ENCODE data around the gene ITPKA. TPM values are rescaled to one million over a fixed set of nuclear protein-coding genes. Genes with fewer than 3 reads are reported as not detected.

The ITPKA gene
- polyA plus RNA-seq, 1 donor from 2014 or later: 0.20 TPM

DNA sequence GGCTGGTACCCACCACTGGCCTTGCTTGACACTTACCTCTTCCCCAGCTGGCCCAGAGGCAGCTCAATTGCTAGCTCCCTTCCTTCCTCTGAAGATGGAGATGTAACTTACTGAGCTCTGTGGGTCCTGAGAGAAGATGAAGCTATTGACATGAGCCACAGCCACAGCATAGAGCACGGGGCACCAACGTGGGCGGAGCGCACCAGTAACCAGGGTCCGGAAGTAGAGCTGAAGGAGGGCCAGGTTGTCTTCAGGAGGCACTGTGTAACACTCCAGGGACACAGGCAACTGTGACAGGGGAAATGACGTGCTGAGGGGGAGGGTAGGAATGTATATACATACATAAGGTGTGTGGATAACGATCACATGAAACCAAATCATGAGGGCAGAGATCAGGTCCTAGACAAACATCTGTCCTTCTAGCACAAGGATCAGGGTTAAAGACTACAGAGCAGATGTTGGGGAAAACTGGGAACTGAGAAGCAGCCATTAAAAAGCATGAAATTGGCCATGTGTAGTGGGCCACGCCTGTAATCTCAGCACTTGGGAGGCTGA, 24.3 kb downstream of the ITPKA start:
- Histone ChIP-seq H3K27ac (ENCODE audit: low read length) (no peak overlapping the region), H4K20me1 (ENCODE audit: insufficient read depth) (no peaks in the 10 kb centered on the region), H3K79me2 (replicated peaks; ENCODE audit: insufficient read depth, low read length) (no peaks in the 10 kb centered on the region), H3K4me3 (ENCODE audit: low read length) (no peak overlapping the region), H3K9me3 (ENCODE audit: low read length) (no peaks in the 10 kb centered on the region), H3K9me2 (ENCODE audit: insufficient read depth, low read length) (no peaks in the 10 kb centered on the region), H3K4me2 (ENCODE audit: low read length) (no peak overlapping the region), H3F3A (ENCODE audit: insufficient read depth, low read length, poor library complexity, severe bottlenecking) (no peaks in the 10 kb centered on the region), H3K36me3 (ENCODE audit: insufficient read depth, low read length) (no peaks in the 10 kb centered on the region), H3K9ac (ENCODE audit: low read length) (no peak overlapping the region), H2AFZ (ENCODE audit: low read depth, low read length) (no peak overlapping the region), H3K27me3 (ENCODE audit: insufficient read depth, low read depth, low read length) (peaks cover 15% of the 10 kb centered on the region)
- TF ChIP-seq POLR2AphosphoS5 (IDR thresholded peaks at IDR 0.05) (no peak), MXI1 (conservative IDR thresholded peaks at IDR 0.05; ENCODE audit: poor library complexity, severe bottlenecking) (no peak), TAF1 (IDR thresholded peaks at IDR 0.05; ENCODE audit: low read depth) (no peak), RAD21 (conservative IDR thresholded peaks at IDR 0.05) (no peak), SMC3 (conservative IDR thresholded peaks at IDR 0.05; ENCODE audit: poor library complexity) (no peak), EZH2 (IDR thresholded peaks at IDR 0.05; ENCODE audit: borderline replicate concordance, insufficient read depth, low read length, poor library complexity, severe bottlenecking) (no peak), EP300 (conservative IDR thresholded peaks at IDR 0.05; ENCODE audit: poor library complexity, severe bottlenecking) (no peak)
- TF ChIP-seq, protein P1, sequence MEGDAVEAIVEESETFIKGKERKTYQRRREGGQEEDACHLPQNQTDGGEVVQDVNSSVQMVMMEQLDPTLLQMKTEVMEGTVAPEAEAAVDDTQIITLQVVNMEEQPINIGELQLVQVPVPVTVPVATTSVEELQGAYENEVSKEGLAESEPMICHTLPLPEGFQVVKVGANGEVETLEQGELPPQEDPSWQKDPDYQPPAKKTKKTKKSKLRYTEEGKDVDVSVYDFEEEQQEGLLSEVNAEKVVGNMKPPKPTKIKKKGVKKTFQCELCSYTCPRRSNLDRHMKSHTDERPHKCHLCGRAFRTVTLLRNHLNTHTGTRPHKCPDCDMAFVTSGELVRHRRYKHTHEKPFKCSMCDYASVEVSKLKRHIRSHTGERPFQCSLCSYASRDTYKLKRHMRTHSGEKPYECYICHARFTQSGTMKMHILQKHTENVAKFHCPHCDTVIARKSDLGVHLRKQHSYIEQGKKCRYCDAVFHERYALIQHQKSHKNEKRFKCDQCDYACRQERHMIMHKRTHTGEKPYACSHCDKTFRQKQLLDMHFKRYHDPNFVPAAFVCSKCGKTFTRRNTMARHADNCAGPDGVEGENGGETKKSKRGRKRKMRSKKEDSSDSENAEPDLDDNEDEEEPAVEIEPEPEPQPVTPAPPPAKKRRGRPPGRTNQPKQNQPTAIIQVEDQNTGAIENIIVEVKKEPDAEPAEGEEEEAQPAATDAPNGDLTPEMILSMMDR (IDR thresholded peaks at IDR 0.05; ENCODE audit: poor library complexity, severe bottlenecking): no peak
- TF ChIP-seq, protein P2, sequence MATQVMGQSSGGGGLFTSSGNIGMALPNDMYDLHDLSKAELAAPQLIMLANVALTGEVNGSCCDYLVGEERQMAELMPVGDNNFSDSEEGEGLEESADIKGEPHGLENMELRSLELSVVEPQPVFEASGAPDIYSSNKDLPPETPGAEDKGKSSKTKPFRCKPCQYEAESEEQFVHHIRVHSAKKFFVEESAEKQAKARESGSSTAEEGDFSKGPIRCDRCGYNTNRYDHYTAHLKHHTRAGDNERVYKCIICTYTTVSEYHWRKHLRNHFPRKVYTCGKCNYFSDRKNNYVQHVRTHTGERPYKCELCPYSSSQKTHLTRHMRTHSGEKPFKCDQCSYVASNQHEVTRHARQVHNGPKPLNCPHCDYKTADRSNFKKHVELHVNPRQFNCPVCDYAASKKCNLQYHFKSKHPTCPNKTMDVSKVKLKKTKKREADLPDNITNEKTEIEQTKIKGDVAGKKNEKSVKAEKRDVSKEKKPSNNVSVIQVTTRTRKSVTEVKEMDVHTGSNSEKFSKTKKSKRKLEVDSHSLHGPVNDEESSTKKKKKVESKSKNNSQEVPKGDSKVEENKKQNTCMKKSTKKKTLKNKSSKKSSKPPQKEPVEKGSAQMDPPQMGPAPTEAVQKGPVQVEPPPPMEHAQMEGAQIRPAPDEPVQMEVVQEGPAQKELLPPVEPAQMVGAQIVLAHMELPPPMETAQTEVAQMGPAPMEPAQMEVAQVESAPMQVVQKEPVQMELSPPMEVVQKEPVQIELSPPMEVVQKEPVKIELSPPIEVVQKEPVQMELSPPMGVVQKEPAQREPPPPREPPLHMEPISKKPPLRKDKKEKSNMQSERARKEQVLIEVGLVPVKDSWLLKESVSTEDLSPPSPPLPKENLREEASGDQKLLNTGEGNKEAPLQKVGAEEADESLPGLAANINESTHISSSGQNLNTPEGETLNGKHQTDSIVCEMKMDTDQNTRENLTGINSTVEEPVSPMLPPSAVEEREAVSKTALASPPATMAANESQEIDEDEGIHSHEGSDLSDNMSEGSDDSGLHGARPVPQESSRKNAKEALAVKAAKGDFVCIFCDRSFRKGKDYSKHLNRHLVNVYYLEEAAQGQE (IDR thresholded peaks at IDR 0.05; ENCODE audit: borderline replicate concordance): no peak

DNA sequence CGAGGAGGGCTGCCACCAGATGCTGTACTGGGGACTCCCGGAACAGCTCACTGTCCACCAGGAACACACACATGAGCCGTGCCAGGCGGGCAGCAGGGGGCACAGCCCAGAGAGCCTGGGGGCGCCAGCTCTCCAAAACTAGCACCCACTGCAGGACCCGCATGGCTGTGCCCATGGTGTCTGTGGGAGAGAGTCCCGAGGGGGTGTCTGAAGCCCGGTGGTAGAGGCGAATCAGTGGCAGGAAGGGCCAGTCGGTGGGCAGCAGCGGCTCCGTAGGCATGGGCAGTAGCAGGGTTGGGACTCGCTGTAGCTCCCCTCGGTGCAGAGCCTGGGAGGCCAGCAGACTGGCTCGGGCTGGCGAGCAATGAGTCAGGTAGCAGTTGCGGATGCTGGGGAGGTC, 27.0 kb downstream of the ITPKA start:
- Histone ChIP-seq H2AFZ (ENCODE audit: low read depth, low read length) (no peak overlapping the region), H3K9me2 (ENCODE audit: insufficient read depth, low read length) (no peaks in the 10 kb centered on the region), H3K27me3 (ENCODE audit: insufficient read depth, low read depth, low read length) (no peaks in the 10 kb centered on the region), H3K79me2 (replicated peaks; ENCODE audit: insufficient read depth, low read length) (no peaks in the 10 kb centered on the region), H4K20me1 (ENCODE audit: insufficient read depth) (no peaks in the 10 kb centered on the region), H3K4me3 (ENCODE audit: low read length) (no peak overlapping the region), H3K36me3 (ENCODE audit: insufficient read depth, low read length) (no peaks in the 10 kb centered on the region), H3K9me3 (ENCODE audit: low read length) (no peaks in the 10 kb centered on the region), H3K27ac (ENCODE audit: low read length) (no peak overlapping the region), H3K9ac (ENCODE audit: low read length) (no peak overlapping the region), H3K4me2 (ENCODE audit: low read length) (no peak overlapping the region), H3F3A (ENCODE audit: insufficient read depth, low read length, poor library complexity, severe bottlenecking) (no peaks in the 10 kb centered on the region)
- TF ChIP-seq SMC3 (conservative IDR thresholded peaks at IDR 0.05; ENCODE audit: poor library complexity): no peak
- TF ChIP-seq, protein P2 (IDR thresholded peaks at IDR 0.05; ENCODE audit: borderline replicate concordance): no peak

All from neural cell (in vitro differentiated cells).